Activated T-helper 1 cell treated with anti-CD3 and anti-CD28 coated beads, Interleukin-12 subunit alpha, Interleukin-12 subunit beta, Interleukin-2, Interleukin-4 antibody, amounts not matched to agents 30 ng/mL and 10 ng/mL and 1 ng/mL, durations not matched to agents 14 hours and 24 hours and 36 hours (primary cell): ENCODE data around the gene GPRC5D. TPM values are rescaled to one million over a fixed set of nuclear protein-coding genes. Genes with fewer than 3 reads are reported as not detected.

ENCODE experiments used
- DNase-seq: peaks from one replicate; pipeline ENCODE4 v3.0.0; 2021; ENCODE audit warnings: low spot score
- H3K27ac Mint-ChIP-seq: one replicate; pipeline ENCODE4 v1.8.0; 2021; ENCODE audit warnings: mild to moderate bottlenecking, mixed read lengths
- H3K27me3 Mint-ChIP-seq: one replicate; pipeline ENCODE4 v1.8.0; 2022; ENCODE audit warnings: mild to moderate bottlenecking, moderate library complexity, mixed read lengths; ENCODE audit not compliant: insufficient read depth
- H3K36me3 Mint-ChIP-seq: one replicate; pipeline ENCODE4 v1.8.0; 2021; ENCODE audit warnings: low read depth, mixed read lengths
- H3K4me1 Mint-ChIP-seq: one replicate; pipeline ENCODE4 v1.8.0; 2021; ENCODE audit warnings: low read depth, mixed read lengths
- H3K4me3 Mint-ChIP-seq: one replicate; pipeline ENCODE4 v1.8.0; 2021; ENCODE audit warnings: mild to moderate bottlenecking, moderate library complexity, mixed read lengths
- H3K9me3 Mint-ChIP-seq: one replicate; pipeline ENCODE4 v1.8.0; 2021; ENCODE audit warnings: mixed read lengths
- intact Hi-C: fragments of 100-400 bp; cut with micrococcal nuclease; formaldehyde crosslinking; loops from one replicate; pipeline ENCODE4 v1.15.1; 2024
- total RNA-seq: library from RNA; stranded (reverse); gene quantifications from 2 replicates; pipeline ENCODE4 v1.2.3, GENCODE V29; 2022

GPRC5D gene
- total RNA-seq, 1 donor from 2014 or later: not detected

GRCh38 chr12:12992418-12993130 lies 40.6 kb upstream of the GPRC5D start:
- Mint-ChIP-seq H3K27me3 (no peaks in the 10 kb centered on the region), H3K9me3 (no peaks in the 10 kb centered on the region), H3K4me1 (peaks cover 20% of the 10 kb centered on the region), H3K4me3 (no peak overlapping the region), H3K27ac (no peak overlapping the region), H3K36me3 (no peaks in the 10 kb centered on the region)
- intact Hi-C loops: loop anchor here (1.0 kb wide), 1 partner anchor 47 kb away; no protein-coding TSS in a partner anchor
- no peak for DNase-seq

DNA sequence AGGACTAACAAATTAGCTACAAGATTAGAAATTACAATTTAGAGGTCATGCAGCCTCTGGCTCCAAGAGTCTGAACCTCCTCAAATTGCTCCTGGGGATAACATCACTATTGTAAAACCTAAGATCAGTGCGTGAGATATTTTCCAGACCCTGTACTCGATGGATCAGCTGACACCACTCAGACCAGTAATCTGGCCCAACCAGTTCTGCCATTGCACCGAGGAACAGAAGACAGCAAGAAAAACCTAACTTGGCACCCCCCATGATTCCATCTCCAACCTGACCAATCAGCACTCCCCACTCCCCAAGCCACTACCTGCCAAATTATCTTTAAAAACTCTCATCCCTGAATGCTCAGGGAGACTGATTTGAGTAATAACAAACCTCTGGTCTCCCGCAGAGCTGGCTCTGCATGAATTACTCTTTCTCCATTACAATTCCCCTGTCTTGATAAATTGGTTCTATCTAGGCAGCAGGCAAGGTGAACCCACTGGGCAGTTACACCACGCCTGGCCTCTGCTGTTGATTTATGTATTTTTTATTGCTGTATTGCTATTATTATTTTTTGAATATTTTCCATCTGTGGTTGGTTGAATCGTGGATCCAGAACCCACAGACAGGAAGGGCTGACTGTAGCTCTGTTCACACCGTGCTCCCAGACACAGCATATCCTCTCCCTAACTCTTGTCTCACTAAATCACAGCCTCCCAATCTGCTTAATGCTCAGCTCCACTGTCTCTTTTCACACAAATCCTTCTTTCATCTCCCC lies 38.9 kb upstream of the GPRC5D start:
- H3K27me3 Mint-ChIP-seq: no peaks in the 10 kb centered on the region
- no peaks in the 10 kb centered on the region for H3K9me3 Mint-ChIP-seq
- peaks cover 14% of the 10 kb centered on the region for H3K4me1 Mint-ChIP-seq
- no peak for DNase-seq
- peaks cover 1% of the 10 kb centered on the region for H3K36me3 Mint-ChIP-seq
- intact Hi-C loops: no loop called here
- no peak overlapping the region for H3K27ac Mint-ChIP-seq
- H3K4me3 Mint-ChIP-seq: no peak overlapping the region

- H3K27me3 Mint-ChIP-seq: no peaks in the 10 kb centered on the region
- no peak overlapping the region for H3K27ac Mint-ChIP-seq
- no peak overlapping the region for H3K4me3 Mint-ChIP-seq
- no peak for DNase-seq
- intact Hi-C loops: no loop called here
- peaks cover under 1% of the 10 kb centered on the region for H3K4me1 Mint-ChIP-seq
- no peaks in the 10 kb centered on the region for H3K9me3 Mint-ChIP-seq
- peaks cover 1% of the 10 kb centered on the region for H3K36me3 Mint-ChIP-seq
These were observed 35.5 kb upstream of the GPRC5D start for GRCh38 chr12:12987421-12987820.

DNA sequence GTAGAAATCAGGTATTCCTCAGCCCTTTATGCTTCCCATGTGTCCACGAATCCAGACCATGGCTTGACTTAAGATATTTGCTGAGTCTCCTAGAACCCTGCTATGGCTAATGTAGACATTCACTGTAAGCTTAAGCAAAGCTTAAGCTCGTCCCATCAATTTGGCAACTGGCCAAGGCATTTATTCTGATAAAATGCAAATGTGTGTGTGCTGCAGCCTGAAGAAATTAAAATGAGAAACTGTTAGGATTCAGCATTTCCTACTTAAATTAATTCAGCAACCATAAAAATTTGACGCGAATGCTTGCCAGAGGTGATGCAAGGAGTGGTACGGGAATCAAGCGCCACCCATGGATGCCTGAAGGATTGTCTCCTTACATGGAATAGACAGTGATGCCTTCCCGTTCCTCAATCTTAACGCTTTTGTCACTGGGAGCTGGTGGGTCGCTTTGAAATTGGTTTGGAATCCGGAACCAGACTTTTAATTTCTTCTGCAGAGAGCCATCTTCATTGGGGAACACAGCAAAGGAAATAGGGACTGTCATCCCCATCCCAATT lies 34.9 kb upstream of the GPRC5D start:
- Mint-ChIP-seq H3K9me3 (no peaks in the 10 kb centered on the region), H3K4me3 (no peak overlapping the region), H3K27me3 (no peaks in the 10 kb centered on the region), H3K4me1 (no peaks in the 10 kb centered on the region), H3K27ac (no peak overlapping the region), H3K36me3 (peaks cover 1% of the 10 kb centered on the region)
- intact Hi-C loops: no loop called here
- DNase-seq: no peak

GRCh38 chr12:12985817-12986408 lies 33.9 kb upstream of the GPRC5D start:
- H3K4me3 Mint-ChIP-seq: no peak overlapping the region
- DNase-seq: no peak
- intact Hi-C loops: no loop called here
- peaks cover 1% of the 10 kb centered on the region for H3K36me3 Mint-ChIP-seq
- H3K27me3 Mint-ChIP-seq: no peaks in the 10 kb centered on the region
- H3K9me3 Mint-ChIP-seq: no peaks in the 10 kb centered on the region
- no peaks in the 10 kb centered on the region for H3K4me1 Mint-ChIP-seq
- no peak overlapping the region for H3K27ac Mint-ChIP-seq

- Mint-ChIP-seq H3K4me1 (no peaks in the 10 kb centered on the region), H3K27me3 (no peaks in the 10 kb centered on the region), H3K4me3 (no peak overlapping the region), H3K27ac (peak overlapping the region; percentile 2), H3K9me3 (no peaks in the 10 kb centered on the region), H3K36me3 (peaks cover 1% of the 10 kb centered on the region)
- intact Hi-C loops: loop anchor here (5.0 kb wide), 1 partner anchor 147 kb away; no protein-coding TSS in a partner anchor
- no peak for DNase-seq
These were observed 32.2 kb upstream of the GPRC5D start for GRCh38 chr12:12984149-12984548.

DNA sequence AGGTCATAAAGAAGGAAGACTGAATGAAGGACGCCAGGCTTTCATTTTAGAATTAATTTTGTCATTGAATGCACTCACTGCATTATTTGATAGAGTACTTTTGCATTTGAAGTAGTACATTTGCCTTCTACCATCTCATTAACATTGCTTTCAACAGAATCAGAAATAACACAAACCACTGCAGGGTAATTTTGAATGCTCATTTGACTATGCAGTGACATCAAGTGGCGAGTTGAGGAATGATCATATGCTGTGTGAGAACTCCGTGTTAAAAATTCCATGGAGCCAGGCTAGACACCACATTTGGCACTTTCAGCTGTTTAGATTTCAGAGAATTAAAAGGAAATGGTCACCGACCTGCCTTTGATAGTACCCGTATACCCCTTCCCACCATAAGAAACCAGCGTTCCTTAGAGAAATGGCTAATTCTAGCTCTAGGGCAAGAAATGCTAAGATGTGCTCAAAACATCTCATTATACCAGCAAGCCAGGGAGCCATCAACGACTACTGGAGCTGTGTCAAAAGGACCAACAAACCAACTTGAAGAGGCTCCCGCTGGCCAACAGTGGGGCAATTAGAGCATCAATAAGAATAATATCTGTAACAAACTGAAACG lies 31.6 kb upstream of the GPRC5D start:
- Mint-ChIP-seq H3K4me3 (no peak overlapping the region), H3K27ac (no peak overlapping the region), H3K27me3 (no peaks in the 10 kb centered on the region), H3K4me1 (no peaks in the 10 kb centered on the region), H3K9me3 (no peaks in the 10 kb centered on the region), H3K36me3 (peaks cover 1% of the 10 kb centered on the region)
- no peak for DNase-seq
- intact Hi-C loops: loop anchor here (1.0 to 5.0 kb wide), 3 partner anchors 67 to 195 kb away; no protein-coding TSS in a partner anchor

DNA sequence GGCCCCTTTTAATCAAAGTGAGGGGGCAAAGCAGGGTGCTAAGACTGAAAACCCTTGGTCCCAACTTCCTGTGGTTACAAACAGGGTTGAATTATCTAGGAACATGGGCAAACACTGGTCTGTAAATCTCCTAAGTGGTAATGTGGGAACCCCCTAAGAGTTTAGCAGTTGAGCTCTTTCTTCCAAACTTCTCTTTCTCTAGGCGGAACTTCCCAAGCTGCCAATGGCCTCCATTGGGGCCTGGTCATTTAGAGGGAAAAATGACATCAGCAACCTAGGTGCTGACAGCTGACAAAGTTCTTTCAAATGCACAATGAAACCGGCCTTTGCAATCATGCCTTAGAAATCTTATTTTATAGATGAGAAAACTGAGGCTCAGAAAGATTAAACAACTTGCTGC lies 30.4 kb upstream of the GPRC5D start:
- Mint-ChIP-seq H3K36me3 (peaks cover 1% of the 10 kb centered on the region), H3K27me3 (no peaks in the 10 kb centered on the region), H3K4me1 (no peaks in the 10 kb centered on the region), H3K27ac (no peak overlapping the region), H3K4me3 (no peak overlapping the region), H3K9me3 (no peaks in the 10 kb centered on the region)
- DNase-seq: no peak
- intact Hi-C loops: loop anchor here (5.0 kb wide), 1 partner anchor 145 kb away; no protein-coding TSS in a partner anchor

DNA sequence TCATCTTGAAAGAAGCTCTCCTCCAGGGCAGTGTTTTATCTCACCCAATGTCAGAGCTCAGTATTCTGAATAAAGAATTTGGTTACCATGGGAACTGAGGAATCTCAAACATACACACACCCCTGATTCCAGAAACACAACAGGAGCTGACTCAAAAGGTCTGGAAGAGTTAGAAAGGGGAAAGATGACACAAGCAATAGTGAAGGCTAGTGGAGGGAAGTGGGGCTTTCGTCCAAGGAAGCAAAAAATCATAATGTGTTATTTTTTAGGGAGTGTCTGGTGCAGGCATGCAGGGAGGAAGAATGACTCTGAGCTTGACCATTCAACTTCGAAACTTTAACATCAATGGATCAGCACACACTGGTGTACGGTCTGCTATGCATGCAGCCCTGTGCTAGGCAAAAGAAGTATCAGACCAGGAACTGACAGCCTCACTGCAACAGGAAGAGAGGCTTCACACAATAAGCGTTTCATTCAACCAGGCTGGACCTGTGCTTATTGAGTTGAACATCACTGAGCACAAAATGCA lies 27.8 kb upstream of the GPRC5D start:
- Mint-ChIP-seq H3K36me3 (peaks cover 2% of the 10 kb centered on the region), H3K27me3 (no peaks in the 10 kb centered on the region), H3K4me1 (no peaks in the 10 kb centered on the region), H3K9me3 (no peaks in the 10 kb centered on the region), H3K27ac (no peak overlapping the region), H3K4me3 (no peak overlapping the region)
- intact Hi-C loops: loop anchor here (5.0 kb wide), 1 partner anchor 142 kb away; no protein-coding TSS in a partner anchor
- no peak for DNase-seq

DNA sequence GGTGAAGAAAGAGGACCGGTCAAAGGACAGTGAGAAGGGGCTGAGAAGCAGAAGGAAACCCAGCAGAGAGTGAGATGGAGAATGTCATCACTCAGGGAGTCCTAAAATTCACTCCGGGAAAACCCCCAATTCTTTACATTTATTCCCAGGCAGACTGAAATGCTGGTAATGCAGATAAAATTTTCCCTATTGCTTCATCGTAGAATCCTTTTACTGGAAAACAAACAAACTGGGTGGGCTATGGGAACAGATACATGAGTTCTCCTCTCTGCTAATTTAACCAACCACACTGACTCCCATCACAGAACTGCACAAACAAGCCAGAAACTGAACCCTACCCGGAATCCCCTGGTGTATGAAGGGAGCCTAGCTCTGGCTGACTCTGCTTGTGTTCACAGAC lies 27.2 kb upstream of the GPRC5D start:
- Mint-ChIP-seq H3K4me1 (no peaks in the 10 kb centered on the region), H3K27ac (no peak overlapping the region), H3K4me3 (no peak overlapping the region), H3K36me3 (peaks cover 7% of the 10 kb centered on the region), H3K27me3 (no peaks in the 10 kb centered on the region), H3K9me3 (no peaks in the 10 kb centered on the region)
- no peak for DNase-seq
- intact Hi-C loops: no loop called here

DNA sequence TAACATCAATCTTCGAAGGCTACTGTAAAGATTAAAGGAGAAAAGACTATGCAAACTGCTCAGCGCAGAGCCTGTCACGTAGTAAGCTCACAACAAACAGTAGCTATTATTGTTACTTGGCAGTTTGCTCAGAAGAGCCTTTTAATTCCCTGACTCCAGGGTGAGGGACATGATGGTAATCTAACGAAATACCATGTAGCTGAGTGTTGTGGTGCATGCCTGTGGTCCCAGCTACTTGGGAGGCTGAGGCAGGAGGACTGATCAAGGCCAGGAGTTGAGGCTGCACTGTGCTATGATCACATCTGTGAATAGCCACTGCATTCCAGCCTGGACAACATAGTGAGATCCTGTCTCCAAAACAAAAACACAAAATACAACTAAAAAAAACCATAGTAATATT lies 25.3 kb upstream of the GPRC5D start:
- H3K9me3 Mint-ChIP-seq: peaks cover 15% of the 10 kb centered on the region
- H3K27ac Mint-ChIP-seq: no peak overlapping the region
- no peak overlapping the region for H3K4me3 Mint-ChIP-seq
- intact Hi-C loops: no loop called here
- DNase-seq: no peak
- no peaks in the 10 kb centered on the region for H3K4me1 Mint-ChIP-seq
- H3K36me3 Mint-ChIP-seq: peaks cover 19% of the 10 kb centered on the region
- H3K27me3 Mint-ChIP-seq: no peaks in the 10 kb centered on the region

GRCh38 chr12:12976366-12976765 lies 24.4 kb upstream of the GPRC5D start:
- Mint-ChIP-seq H3K9me3 (peaks cover 24% of the 10 kb centered on the region), H3K36me3 (peaks cover 22% of the 10 kb centered on the region), H3K4me3 (no peak overlapping the region), H3K4me1 (no peaks in the 10 kb centered on the region), H3K27ac (no peak overlapping the region), H3K27me3 (no peaks in the 10 kb centered on the region)
- intact Hi-C loops: no loop called here
- DNase-seq: no peak
